HG03575 (cell line): ENCODE measurements around the gene BARX2.

ENCODE experiments used
- ATAC-seq: cut with Tn5 transposase; IDR thresholded peaks from one replicate; pipeline ENCODE4 v1.9.1; 2021; ENCODE audit not compliant: unreplicated experiment, insufficient number of reproducible peaks, low FRiP score; ENCODE audit errors: extremely low read depth

Gene BARX2

DNA sequence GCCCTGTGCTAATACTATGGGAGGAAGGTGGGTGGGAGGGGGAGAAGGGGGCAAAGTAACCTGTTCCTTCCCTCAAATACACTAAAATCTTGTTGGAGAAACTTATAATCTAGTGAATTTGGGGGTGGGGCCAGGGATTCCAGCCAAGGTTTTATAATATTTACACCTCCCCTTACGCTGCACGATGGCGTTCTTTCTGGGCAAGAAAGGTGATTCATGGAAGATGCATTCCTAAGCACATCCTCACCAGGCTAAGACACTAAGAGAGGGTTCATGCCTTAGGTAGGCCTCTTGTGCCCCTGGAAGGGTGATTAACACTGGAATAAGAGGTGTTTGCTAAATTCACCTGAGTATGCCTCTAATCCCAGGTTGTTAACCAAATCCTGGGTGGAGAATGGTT is 82.6 kb downstream of the BARX2 start:
- no peak for ATAC-seq

DNA sequence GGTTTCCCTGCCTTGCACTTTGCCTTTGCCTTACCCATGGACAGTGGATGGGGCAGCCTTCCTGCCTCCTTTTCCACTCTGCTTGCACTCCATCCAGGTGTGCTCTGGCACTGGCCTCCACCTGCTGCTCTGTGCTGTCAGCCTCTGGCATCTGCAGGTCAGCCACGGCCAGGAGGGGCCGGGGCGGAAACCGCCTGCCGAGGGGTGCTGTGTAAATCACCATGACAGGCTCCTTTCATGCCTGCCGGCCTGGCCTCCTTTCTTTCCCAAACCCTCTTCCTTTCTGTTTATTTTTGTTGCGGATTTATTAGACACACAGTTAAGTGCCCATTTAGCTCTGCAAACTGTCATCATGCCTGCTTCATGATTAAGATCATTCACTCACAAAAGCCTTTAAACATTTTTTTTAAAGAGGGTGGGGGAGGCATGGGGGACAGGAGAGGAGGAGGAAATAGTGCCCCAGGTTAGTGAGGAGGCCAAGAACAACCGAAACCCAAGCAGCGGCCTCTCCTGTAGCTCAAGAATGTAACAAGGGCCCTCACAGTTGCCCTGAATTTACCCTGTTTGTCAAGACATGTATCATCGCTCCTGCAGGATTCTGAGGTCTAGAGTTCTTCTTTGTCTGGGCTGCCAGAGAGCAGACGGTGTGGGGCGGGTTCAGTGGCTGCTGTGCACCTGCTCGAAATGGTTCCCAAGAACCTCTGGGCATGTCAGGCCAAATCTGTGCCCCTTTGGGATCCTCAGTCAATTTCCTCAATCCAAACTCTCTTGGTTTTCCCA is 83.3 kb downstream of the BARX2 start:
- ATAC-seq = no peak

DNA sequence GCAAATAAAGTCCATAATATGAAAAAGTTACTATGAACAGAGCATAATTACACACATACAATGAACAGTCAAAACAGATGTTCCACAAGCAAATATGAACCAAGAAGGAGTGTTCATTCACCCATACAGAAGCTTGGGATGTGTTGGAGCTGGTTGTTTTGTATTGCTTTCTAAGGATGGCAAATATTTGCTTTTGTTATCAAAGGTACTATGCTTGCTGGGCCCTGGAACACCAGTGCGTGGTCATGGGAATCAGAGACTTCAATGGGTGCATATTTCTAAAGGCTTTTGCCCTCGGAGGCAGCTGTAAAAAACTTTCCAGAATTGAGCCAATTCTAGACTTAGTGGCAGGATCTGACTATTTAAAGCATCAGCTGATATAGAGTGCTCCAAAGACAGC is 85.1 kb downstream of the BARX2 start:
- no peak for ATAC-seq

DNA sequence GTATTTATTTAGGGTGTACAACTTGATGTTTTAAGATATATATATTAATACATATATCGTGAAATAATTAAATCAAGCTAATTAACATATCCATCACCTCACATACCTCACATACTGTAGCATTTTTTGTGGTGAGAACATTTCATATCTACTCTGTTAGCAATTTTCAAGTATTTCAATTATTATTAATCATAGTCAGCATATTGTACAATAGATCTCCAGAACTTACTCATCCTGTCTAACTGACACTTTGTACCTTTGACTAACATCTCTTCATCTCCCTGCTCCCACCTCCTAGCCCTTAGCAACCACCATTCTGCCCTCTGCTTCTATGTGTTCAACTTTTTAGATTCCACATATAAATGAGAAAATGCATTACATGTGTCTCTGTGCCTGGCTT is 108.4 kb downstream of the BARX2 start:
- ATAC-seq = no peak

DNA sequence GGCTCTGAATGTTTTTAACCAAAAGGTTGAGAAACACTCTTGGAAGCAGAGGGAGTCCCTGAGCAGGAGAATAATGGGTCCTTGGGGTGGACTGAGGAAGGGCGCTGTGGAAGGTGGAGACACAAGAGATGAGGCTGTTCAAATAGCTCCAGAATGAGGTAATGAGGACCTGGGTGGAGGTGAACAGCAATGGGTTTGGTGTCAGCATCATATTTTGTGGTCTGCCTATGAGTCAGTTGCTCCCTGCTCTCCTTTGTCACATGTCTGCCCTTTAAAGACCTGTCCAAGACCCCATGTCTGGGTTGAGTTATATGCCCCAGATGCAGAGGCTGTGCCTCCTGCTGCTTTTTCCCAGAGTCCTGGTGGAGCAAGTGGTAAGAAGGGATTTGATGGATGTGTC is 113.6 kb downstream of the BARX2 start:
- ATAC-seq = no peak

DNA sequence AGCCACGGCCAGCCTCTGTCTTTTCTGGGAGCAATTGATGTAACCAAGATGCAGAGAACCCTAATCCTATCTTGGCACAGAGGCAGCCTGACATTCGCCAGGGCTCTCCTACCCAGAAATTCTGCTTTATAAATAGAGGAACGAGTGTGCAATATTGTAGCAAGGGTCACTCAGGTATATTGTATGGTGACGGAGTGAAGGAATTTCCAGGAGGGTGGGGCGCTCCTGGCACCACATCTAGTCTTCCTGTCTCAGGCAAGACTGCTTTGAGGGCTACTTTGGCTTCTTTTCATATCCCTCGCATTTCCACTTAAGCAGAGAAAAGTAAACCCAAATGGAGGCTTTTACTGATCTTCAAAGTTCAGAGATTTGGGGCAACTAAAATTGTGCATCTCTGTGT is 114.4 kb downstream of the BARX2 start:
- ATAC-seq = no peak

DNA sequence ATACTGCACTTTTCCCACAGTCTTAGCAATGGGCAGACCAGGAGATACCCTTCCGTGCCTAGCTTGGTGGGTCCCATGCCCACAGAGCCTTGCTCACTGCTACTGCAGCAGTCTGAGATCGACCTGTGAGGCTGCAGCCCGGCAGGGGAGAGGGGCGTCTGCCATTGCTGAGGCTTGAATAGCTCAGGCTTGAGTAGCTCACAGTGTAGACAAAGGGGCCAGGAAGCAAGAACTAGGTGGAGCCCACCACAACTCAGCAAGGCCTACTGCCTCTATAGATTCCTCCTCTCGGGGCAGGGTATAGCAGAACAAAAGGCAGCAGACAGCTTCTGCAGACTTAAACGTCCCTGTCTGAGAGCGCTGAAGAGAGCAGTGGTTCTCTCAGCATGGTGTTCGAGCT is 118.1 kb downstream of the BARX2 start:
- no peak for ATAC-seq
